ENCODE data around the gene MSL2.
"Not testable (repeated sequence)": the region's sequence is repeated elsewhere in the genome, so short reads cannot be mapped to it uniquely, and the experiment has no call there.

The MSL2 gene

GRCh38 chr3:136192831-136193230, 3.3 kb downstream of the MSL2 start:
- no peak for DNase-seq (ENCODE audit: low read depth, low spot score)
- peak overlapping the region; percentile 97 for H3K4me3 ChIP-seq (ENCODE audit: low read depth, low read length)
- no peak for TF ChIP-seq CTCF (IDR thresholded peaks at IDR 0.05; ENCODE audit: low read depth, low read length)
- in situ Hi-C loops (cut with HindIII; ENCODE audit: low sequenced_read_pairs) = no loop called here

DNA sequence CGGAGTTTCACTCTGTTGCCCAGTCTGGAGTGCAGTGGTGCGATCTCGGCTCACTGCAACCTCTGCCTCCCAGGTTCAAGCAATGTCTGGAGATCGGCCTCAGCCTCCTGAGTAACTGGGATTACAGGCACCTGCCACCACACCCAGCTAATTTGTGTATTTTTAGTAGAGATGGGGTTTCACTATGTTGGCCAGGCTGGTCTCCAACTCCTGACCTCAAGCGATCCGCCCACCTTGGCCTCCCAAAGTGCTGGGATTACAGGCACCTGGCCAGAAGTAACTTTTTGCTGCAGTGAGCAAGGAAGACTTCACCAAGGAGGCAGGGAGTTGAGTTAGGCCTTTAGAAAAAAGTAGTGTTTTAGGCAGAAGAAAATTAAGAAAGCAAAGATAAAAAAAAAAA, 3.9 kb downstream of the MSL2 start:
- DNase-seq (ENCODE audit: low read depth, low spot score); in situ Hi-C loops (cut with HindIII; ENCODE audit: low sequenced_read_pairs): not testable (repeated sequence)
- H3K4me3 ChIP-seq (ENCODE audit: low read depth, low read length) = peak overlapping the region; percentile 97

- no peak for DNase-seq (ENCODE audit: low read depth, low spot score)
- no peak overlapping the region for H3K4me3 ChIP-seq (ENCODE audit: low read depth, low read length)
- TF ChIP-seq CTCF (IDR thresholded peaks at IDR 0.05; ENCODE audit: low read depth, low read length) = no peak
- in situ Hi-C loops (cut with HindIII; ENCODE audit: low sequenced_read_pairs) = no loop called here
Observed at GRCh38 chr3:136189859-136190617, 6.1 kb downstream of the MSL2 start.

DNA sequence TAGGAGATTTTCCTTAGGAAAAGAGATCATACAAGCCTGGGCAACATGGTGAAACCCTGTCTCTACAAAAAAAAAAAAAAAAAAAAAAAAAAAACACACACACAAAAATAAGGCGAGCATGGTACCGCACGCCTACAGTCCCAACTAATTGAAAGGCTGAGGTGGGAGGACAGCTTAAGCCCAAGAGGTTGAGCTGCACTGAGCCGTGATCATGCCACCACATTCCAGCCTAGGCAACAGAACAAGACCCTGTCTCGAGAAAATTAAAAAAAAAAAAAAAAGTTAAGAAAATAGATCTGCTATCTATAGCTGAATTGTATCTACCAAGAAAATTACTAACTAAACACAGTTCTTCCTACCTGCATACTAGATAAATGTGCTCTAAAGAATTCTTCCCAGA, 7.1 kb downstream of the MSL2 start:
- H3K4me3 ChIP-seq (ENCODE audit: low read depth, low read length) = no peak overlapping the region
- no peak for DNase-seq (ENCODE audit: low read depth, low spot score)
- in situ Hi-C loops (cut with HindIII; ENCODE audit: low sequenced_read_pairs) = no loop called here
- no peak for TF ChIP-seq CTCF (IDR thresholded peaks at IDR 0.05; ENCODE audit: low read depth, low read length)

DNA sequence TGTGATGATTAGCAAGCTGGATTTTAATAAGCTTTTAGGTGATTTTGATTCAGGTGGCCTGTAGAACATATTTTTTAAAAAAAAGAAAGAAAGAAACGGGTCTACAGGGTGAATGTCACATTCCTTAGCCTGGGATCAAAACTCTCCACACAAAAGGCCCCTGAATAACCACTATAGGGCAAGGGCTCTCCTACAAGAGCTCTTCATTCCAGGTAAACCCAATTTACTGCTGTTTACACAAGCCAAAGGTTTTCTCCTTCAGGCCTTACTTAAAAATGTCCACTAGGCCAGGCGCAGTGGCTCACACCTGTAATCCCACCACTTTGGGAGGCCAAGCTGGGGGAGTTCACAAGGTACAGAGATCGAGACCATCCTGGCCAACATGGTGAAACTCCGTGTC, 8.3 kb downstream of the MSL2 start:
- in situ Hi-C loops (cut with HindIII; ENCODE audit: low sequenced_read_pairs) = no loop called here
- no peak overlapping the region for H3K4me3 ChIP-seq (ENCODE audit: low read depth, low read length)
- no peak for TF ChIP-seq CTCF (IDR thresholded peaks at IDR 0.05; ENCODE audit: low read depth, low read length)
- no peak for DNase-seq (ENCODE audit: low read depth, low spot score)

DNA sequence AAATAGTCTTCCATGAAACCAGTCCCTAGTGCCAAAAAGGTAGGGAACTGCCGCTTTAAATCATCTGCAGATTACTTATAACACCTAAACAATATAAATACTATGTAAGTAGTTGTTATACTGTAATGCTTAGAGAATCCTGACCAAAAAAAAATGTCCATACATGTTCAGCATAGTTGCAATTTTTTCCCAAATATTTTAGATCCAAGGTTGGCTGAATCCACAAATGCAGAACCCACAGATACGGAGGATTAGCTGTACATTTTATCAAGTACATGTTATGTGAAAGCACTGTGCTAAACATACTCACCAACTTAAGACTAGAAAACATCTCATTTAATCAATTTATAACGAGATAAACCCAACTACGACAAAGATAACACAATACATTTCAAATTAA, 9.3 kb downstream of the MSL2 start:
- H3K4me3 ChIP-seq (ENCODE audit: low read depth, low read length) = no peak overlapping the region
- in situ Hi-C loops (cut with HindIII; ENCODE audit: low sequenced_read_pairs) = no loop called here
- DNase-seq (ENCODE audit: low read depth, low spot score) = no peak
- TF ChIP-seq CTCF (IDR thresholded peaks at IDR 0.05; ENCODE audit: low read depth, low read length) = no peak

DNA sequence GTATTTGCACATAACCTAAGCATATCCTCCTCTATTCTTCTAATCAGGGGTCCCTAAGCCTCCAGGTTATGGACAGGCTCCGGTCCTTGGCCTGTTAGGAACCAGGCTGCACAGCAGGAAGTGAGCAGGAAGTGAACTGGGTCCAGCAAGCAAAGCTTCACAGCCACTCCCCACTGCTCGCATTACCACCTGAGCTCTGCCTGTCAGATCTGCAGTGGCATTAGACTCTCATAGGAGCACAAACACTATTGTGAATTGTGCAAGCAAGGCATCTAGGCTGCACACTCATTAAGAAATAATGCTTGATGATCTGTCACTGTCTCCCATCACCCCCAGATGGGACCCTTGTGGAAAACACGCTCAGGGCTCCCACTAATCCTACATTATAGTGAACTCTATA, 9.8 kb downstream of the MSL2 start:
- in situ Hi-C loops (cut with HindIII; ENCODE audit: low sequenced_read_pairs) = no loop called here
- TF ChIP-seq CTCF (IDR thresholded peaks at IDR 0.05; ENCODE audit: low read depth, low read length) = no peak
- DNase-seq (ENCODE audit: low read depth, low spot score) = no peak

More for the DNA sequence above, 9.8 kb downstream of the MSL2 start:
- H3K4me3 ChIP-seq (ENCODE audit: low read depth, low read length) = no peak overlapping the region

All from astrocyte of the spinal cord (primary cell).